ENCODE data around the gene UBE2D2.
A peak's percentile ranks its signal among the peaks of the same experiment; 100 is the strongest.

The UBE2D2 gene

GRCh38 chr5:139663207-139664085 is 102.3 kb downstream of the UBE2D2 start:
- DNase-seq: no peak

GRCh38 chr5:139664086-139664693 is 103.1 kb downstream of the UBE2D2 start:
- DNase-seq: peak; percentile 78

- DNase-seq: no peak
Observed at GRCh38 chr5:139664727-139665351, 103.7 kb downstream of the UBE2D2 start.

GRCh38 chr5:139665626-139666025 is 104.5 kb downstream of the UBE2D2 start:
- DNase-seq: no peak

- no peak for DNase-seq
Observed at GRCh38 chr5:139666551-139666950, 105.4 kb downstream of the UBE2D2 start.

GRCh38 chr5:139667001-139667729 is 106.0 kb downstream of the UBE2D2 start:
- DNase-seq: no peak

- DNase-seq: no peak
Observed at GRCh38 chr5:139667730-139668063, 106.6 kb downstream of the UBE2D2 start.

GRCh38 chr5:139668064-139668880 is 107.1 kb downstream of the UBE2D2 start:
- DNase-seq: peak; percentile 17

GRCh38 chr5:139668924-139669661 is 108.0 kb downstream of the UBE2D2 start:
- no peak for DNase-seq

- DNase-seq: peak; percentile 92
Observed at GRCh38 chr5:139669662-139670368, 108.7 kb downstream of the UBE2D2 start.

- DNase-seq: peak; percentile 94
Observed at GRCh38 chr5:139670369-139671095, 109.4 kb downstream of the UBE2D2 start.

GRCh38 chr5:139671096-139671841 is 110.1 kb downstream of the UBE2D2 start:
- peak; percentile 23 for DNase-seq

- no peak for DNase-seq
Observed at GRCh38 chr5:139675213-139675612, 114.1 kb downstream of the UBE2D2 start.

GRCh38 chr5:139675825-139676224 is 114.7 kb downstream of the UBE2D2 start:
- no peak for DNase-seq

- DNase-seq: no peak
Observed at GRCh38 chr5:139676406-139676805, 115.3 kb downstream of the UBE2D2 start.

- no peak for DNase-seq
Observed at GRCh38 chr5:139676951-139677735, 116.0 kb downstream of the UBE2D2 start.

All from GF-D8 (cell line).